GM18909 (cell line): ENCODE data around the gene KMT2B.

Source experiments
- ATAC-seq: cut with Tn5 transposase; IDR thresholded peaks from one replicate; pipeline ENCODE4 v1.9.1; 2021; ENCODE audit warnings: mild to moderate bottlenecking; ENCODE audit not compliant: unreplicated experiment, poor library complexity

Gene KMT2B

GRCh38 chr19:35740423-35741202, 22.8 kb downstream of the KMT2B start:
- peak; percentile 65 for ATAC-seq

GRCh38 chr19:35741203-35741515, 23.4 kb downstream of the KMT2B start:
- no peak for ATAC-seq

GRCh38 chr19:35742121-35742724, 24.4 kb downstream of the KMT2B start, which contains the start of gene IGFLR1:
Gene IGFLR1, minus strand, starts transcription at chr19:35742452. Its CDS starts 1,272 bp downstream, at chr19:35741180.
- ATAC-seq: no peak

- ATAC-seq: no peak
Observed at GRCh38 chr19:35743640-35744429, 26.0 kb downstream of the KMT2B start.

- ATAC-seq: peak; percentile 31
Observed at GRCh38 chr19:35744430-35745327, 26.9 kb downstream of the KMT2B start.

GRCh38 chr19:35745328-35746086, 27.7 kb downstream of the KMT2B start, which contains the start of the genes PSENEN and U2AF1L4:
Gene PSENEN, plus strand, starts transcription at chr19:35745651. Its CDS starts 280 bp downstream, at chr19:35745931.
Gene U2AF1L4, minus strand, starts transcription at chr19:35745418. Its CDS starts 27 bp downstream, at chr19:35745391.
- no peak for ATAC-seq

- no peak for ATAC-seq
Observed at GRCh38 chr19:35746087-35746462, 28.3 kb downstream of the KMT2B start.

- no peak for ATAC-seq
Observed at GRCh38 chr19:35746531-35746930, 28.7 kb downstream of the KMT2B start.

GRCh38 chr19:35748106-35749020, 30.6 kb downstream of the KMT2B start, which contains the start of gene LIN37:
Gene LIN37, plus strand, starts transcription at chr19:35748576. Its CDS starts 149 bp downstream, at chr19:35748725.
- peak; percentile 74 for ATAC-seq

GRCh38 chr19:35750167-35750566, 32.4 kb downstream of the KMT2B start:
- ATAC-seq: no peak

- no peak for ATAC-seq
Observed at GRCh38 chr19:35751839-35752745, 34.3 kb downstream of the KMT2B start.

GRCh38 chr19:35752746-35753350, 35.0 kb downstream of the KMT2B start:
- ATAC-seq: no peak

- ATAC-seq: no peak
Observed at GRCh38 chr19:35753634-35754369, 36.0 kb downstream of the KMT2B start.

GRCh38 chr19:35754370-35755130, 36.7 kb downstream of the KMT2B start:
- ATAC-seq: no peak

- no peak for ATAC-seq
Observed at GRCh38 chr19:35755131-35755549, 37.3 kb downstream of the KMT2B start.
